Mammary epithelial cell (primary cell): ENCODE measurements around the gene DNAH17.

Source experiments
- EZH2 ChIP-seq: IDR thresholded peaks from 2 replicates; pipeline ENCODE4 v1.6.1; 2012; ENCODE audit warnings: low read length, inconsistent platforms, borderline replicate concordance
- TF ChIP-seq, protein P1 (sequence below), 2 donors: IDR thresholded peaks in 1 of 2; conservative IDR thresholded peaks in 1 of 2; 2 replicates each; pipeline ENCODE4 v1.5.1; 2011 to 2012; ENCODE audit warnings: inconsistent platforms in 2 of 2, low read length in 2 of 2, mild to moderate bottlenecking in 2 of 2, control low read depth in 1 of 2, low read depth in 1 of 2; ENCODE audit not compliant: insufficient read depth in 1 of 2; ENCODE audit errors: extremely low read depth in 1 of 2

DNA sequence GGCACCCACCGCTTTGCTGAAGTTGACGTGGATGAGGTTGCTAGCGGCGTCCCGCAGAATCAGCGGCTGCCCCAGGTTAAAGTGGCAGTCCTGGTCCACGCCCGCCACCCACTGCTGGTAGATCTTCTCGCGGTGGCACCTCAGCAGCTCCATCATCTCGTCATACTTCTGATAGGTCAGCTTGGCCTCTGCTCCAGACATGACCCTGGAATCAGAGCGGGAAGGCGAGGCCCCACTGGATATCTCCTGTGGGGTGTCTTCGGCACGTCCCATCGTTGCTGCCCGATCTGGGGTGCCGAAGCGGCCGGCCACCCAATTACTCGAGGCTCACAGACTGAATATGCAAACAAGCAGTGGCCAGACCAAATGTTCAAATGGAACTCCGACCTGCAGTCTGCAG lies 16.5 kb downstream of the DNAH17 start:
- TF ChIP-seq, protein P1, sequence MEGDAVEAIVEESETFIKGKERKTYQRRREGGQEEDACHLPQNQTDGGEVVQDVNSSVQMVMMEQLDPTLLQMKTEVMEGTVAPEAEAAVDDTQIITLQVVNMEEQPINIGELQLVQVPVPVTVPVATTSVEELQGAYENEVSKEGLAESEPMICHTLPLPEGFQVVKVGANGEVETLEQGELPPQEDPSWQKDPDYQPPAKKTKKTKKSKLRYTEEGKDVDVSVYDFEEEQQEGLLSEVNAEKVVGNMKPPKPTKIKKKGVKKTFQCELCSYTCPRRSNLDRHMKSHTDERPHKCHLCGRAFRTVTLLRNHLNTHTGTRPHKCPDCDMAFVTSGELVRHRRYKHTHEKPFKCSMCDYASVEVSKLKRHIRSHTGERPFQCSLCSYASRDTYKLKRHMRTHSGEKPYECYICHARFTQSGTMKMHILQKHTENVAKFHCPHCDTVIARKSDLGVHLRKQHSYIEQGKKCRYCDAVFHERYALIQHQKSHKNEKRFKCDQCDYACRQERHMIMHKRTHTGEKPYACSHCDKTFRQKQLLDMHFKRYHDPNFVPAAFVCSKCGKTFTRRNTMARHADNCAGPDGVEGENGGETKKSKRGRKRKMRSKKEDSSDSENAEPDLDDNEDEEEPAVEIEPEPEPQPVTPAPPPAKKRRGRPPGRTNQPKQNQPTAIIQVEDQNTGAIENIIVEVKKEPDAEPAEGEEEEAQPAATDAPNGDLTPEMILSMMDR (conservative IDR thresholded peaks at IDR 0.05 in 1 of 2, IDR thresholded peaks at IDR 0.05 in 1 of 2; ENCODE audit: extremely low read depth in 1 of 2, insufficient read depth in 1 of 2, low read depth in 1 of 2, low read length in 2 of 2): no peak
- TF ChIP-seq EZH2: no peak
